GM18858 (cell line): ENCODE measurements around the gene TBK1.

Source experiments
- ATAC-seq: cut with Tn5 transposase; IDR thresholded peaks from one replicate; pipeline ENCODE4 v1.9.1; 2021; ENCODE audit not compliant: unreplicated experiment

Gene TBK1

GRCh38 chr12:64450711-64451486, 1.0 kb upstream of the TBK1 start:
- ATAC-seq, result no peak

- no peak for ATAC-seq
Observed at GRCh38 chr12:64452559-64453329, 824 bp downstream of the TBK1 start.

GRCh38 chr12:64455506-64455905, 3.6 kb downstream of the TBK1 start:
- no peak for ATAC-seq

- no peak for ATAC-seq
Observed at GRCh38 chr12:64456119-64456518, 4.2 kb downstream of the TBK1 start.

- no peak for ATAC-seq
Observed at GRCh38 chr12:64457032-64457431, 5.1 kb downstream of the TBK1 start.

GRCh38 chr12:64457466-64457865, 5.5 kb downstream of the TBK1 start:
- ATAC-seq, result no peak

GRCh38 chr12:64457923-64458322, 6.0 kb downstream of the TBK1 start:
- ATAC-seq, result no peak

GRCh38 chr12:64459394-64459891, 7.5 kb downstream of the TBK1 start:
- no peak for ATAC-seq

GRCh38 chr12:64461634-64462414, 9.9 kb downstream of the TBK1 start:
- no peak for ATAC-seq

GRCh38 chr12:64466178-64466577, 14.3 kb downstream of the TBK1 start:
- no peak for ATAC-seq

- ATAC-seq, result no peak
Observed at GRCh38 chr12:64468966-64469365, 17.0 kb downstream of the TBK1 start.

- ATAC-seq, result no peak
Observed at GRCh38 chr12:64469455-64470142, 17.7 kb downstream of the TBK1 start.

- no peak for ATAC-seq
Observed at GRCh38 chr12:64470495-64470894, 18.6 kb downstream of the TBK1 start.

- ATAC-seq, result no peak
Observed at GRCh38 chr12:64473176-64473575, 21.3 kb downstream of the TBK1 start.

- ATAC-seq, result no peak
Observed at GRCh38 chr12:64475518-64475917, 23.6 kb downstream of the TBK1 start.

- no peak for ATAC-seq
Observed at GRCh38 chr12:64476844-64477243, 24.9 kb downstream of the TBK1 start.

- no peak for ATAC-seq
Observed at GRCh38 chr12:64478661-64479060, 26.7 kb downstream of the TBK1 start.

- ATAC-seq, result no peak
Observed at GRCh38 chr12:64480148-64480547, 28.2 kb downstream of the TBK1 start.

- no peak for ATAC-seq
Observed at GRCh38 chr12:64486657-64487056, 34.7 kb downstream of the TBK1 start.

- ATAC-seq, result no peak
Observed at GRCh38 chr12:64491718-64492117, 39.8 kb downstream of the TBK1 start.

- ATAC-seq, result no peak
Observed at GRCh38 chr12:64493513-64493912, 41.6 kb downstream of the TBK1 start.
